Esophagus muscularis mucosa (tissue), 4 donors: ENCODE measurements around the gene MAP1B. TPM values are rescaled to one million over a fixed set of nuclear protein-coding genes. Genes with fewer than 3 reads are reported as not detected.

ENCODE experiments used
- DNase-seq: peaks from one replicate; pipeline ENCODE4 v3.0.0-alpha.2; 2017; ENCODE audit errors: extremely low spot score
- H3K27ac ChIP-seq, 4 donors: fragments of 200-600 bp; sonication (generic); replicated peaks in 1 of 4; 1 replicate in 3 of 4; 2 replicates in 1 of 4; pipeline ENCODE4 v1.5.1; 2016 to 2019; ENCODE audit warnings: mild to moderate bottlenecking in 1 of 4
- H3K27me3 ChIP-seq, 4 donors: fragments of 200-600 bp; sonication (generic); one replicate each; pipeline versions ENCODE4 v1.5.1 to v1.6.0; 2016 to 2019
- H3K36me3 ChIP-seq, 4 donors: fragments of 200-600 bp; sonication (generic); one replicate each; pipeline ENCODE4 v1.5.1; 2016 to 2019
- H3K4me1 ChIP-seq, 4 donors: fragments of 200-600 bp; sonication (generic); one replicate each; pipeline ENCODE4 v1.5.1; 2016 to 2019
- H3K4me3 ChIP-seq, 4 donors: fragments of 200-600 bp; sonication (generic); 1 replicate in 2 of 4; 2 replicates in 2 of 4; pipeline ENCODE4 v1.5.1; 2016 to 2019; ENCODE audit warnings: mild to moderate bottlenecking in 4 of 4, moderate library complexity in 1 of 4
- H3K9me3 ChIP-seq, 4 donors: fragments of 200-600 bp; sonication (generic); 1 replicate in 3 of 4; 2 replicates in 1 of 4; pipeline ENCODE4 v1.5.1; 2016 to 2019
- EP300 ChIP-seq: sonication (generic); formaldehyde crosslinking; IDR thresholded peaks from one replicate; pipeline ENCODE4 v1.6.1; 2017; ENCODE audit warnings: antibody characterized with exemption
- POLR2A ChIP-seq: fragments of 450-650 bp; IDR thresholded peaks from one replicate; pipeline ENCODE4 v1.6.1; 2017; ENCODE audit warnings: antibody characterized with exemption, moderate library complexity, mild to moderate bottlenecking, low read depth
- POLR2AphosphoS5 ChIP-seq, 2 donors: sonication (generic); formaldehyde crosslinking; IDR thresholded peaks; one replicate each; pipeline ENCODE4 v1.6.1; 2017; ENCODE audit warnings: antibody characterized with exemption in 2 of 2
- WGBS: methylation state at CpG from one replicate; pipeline ENCODE4 v1.1.5; 2018; 5-methylcytosine and 5-hydroxymethylcytosine counted together
- intact Hi-C: fragments of 100-400 bp; cut with DNase I; formaldehyde crosslinking; loops from one replicate; pipeline ENCODE4 v1.15.1; 2023
- total RNA-seq, 4 donors: library from RNA; depleted of rRNA; stranded (reverse); fragments of >200 nt; gene quantifications; one replicate each; pipeline versions ENCODE4 v1.1.0 to v1.2.1, GENCODE V29; 2016
- TF ChIP-seq, protein P1 (sequence below), 3 experiments: fragments of 200-600 bp in 2 of 3; fragments of 450-650 bp in 1 of 3; sonication (generic) in 2 of 3; IDR thresholded peaks; one replicate each; pipeline ENCODE4 v1.5.1; 2017 to 2019; ENCODE audit warnings: antibody characterized with exemption in 3 of 3, mild to moderate bottlenecking in 2 of 3, moderate library complexity in 1 of 3

The MAP1B gene
- 1,000 to 10,000 TPM in 2 of 4 donors, 100 to 1,000 TPM in 2; 755 to 1,378 (median 1,096) TPM for total RNA-seq

DNA sequence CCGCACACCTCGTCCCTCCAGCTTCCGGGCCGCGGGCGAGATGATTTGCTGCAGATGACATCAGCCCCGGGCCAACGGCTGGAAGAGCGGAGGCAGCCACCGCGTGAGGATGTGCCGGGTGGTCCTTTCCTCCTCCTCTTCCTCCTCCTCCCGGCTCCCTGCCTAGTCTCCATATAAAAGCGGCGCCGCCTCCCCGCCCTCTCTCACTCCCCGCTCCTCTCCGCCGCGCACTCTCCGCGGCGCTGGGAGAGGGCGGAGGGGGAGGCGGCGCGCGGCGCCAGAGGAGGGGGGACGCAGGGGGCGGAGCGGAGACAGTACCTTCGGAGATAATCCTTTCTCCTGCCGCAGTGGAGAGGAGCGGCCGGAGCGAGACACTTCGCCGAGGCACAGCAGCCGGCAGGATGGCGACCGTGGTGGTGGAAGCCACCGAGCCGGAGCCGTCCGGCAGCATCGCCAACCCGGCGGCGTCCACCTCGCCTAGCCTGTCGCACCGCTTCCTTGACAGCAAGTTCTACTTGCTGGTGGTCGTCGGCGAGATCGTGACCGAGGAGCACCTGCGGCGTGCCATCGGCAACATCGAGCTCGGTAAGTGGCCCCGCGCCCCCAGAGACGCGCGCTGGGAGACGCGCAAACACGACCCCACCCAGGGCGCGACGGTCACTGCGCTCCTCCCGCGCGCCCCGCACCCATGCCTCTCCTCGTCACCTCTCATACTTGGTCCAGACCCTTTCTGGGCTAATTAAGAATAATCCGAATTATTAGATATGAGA lies at the start of gene MAP1B:
Gene MAP1B, plus strand, starts transcription at position 345 of the 770 bp plus-strand sequence. Its CDS starts 57 bp downstream, at position 402.
- Histone ChIP-seq H3K9me3 (no peaks in the 10 kb centered on the region), H3K4me1 (peaks cover 7 to 47% (median 39%) of the 10 kb centered on the region in 4 donors), H3K27ac (peak within 1 kb of the TSS; percentile 90 to 93 (median 91)), H3K36me3 (no peaks in the 10 kb centered on the region), H3K4me3 (peak within 1 kb of the TSS; percentile 89 to 90 (median 90)), H3K27me3 (peaks cover 0 to 3% (median 0%) of the 10 kb centered on the region in 4 donors)
- intact Hi-C loops: loop anchor here (2.0 to 5.0 kb wide), 3 partner anchors 175 to 325 kb away; no protein-coding TSS in a partner anchor
- no peak for DNase-seq
- WGBS: 2% methylated on average over 35 of the region's 82 CpGs
- peak; percentile 55 to 87 for TF ChIP-seq POLR2AphosphoS5 (IDR thresholded peaks at IDR 0.05)
- TF ChIP-seq, protein P1, sequence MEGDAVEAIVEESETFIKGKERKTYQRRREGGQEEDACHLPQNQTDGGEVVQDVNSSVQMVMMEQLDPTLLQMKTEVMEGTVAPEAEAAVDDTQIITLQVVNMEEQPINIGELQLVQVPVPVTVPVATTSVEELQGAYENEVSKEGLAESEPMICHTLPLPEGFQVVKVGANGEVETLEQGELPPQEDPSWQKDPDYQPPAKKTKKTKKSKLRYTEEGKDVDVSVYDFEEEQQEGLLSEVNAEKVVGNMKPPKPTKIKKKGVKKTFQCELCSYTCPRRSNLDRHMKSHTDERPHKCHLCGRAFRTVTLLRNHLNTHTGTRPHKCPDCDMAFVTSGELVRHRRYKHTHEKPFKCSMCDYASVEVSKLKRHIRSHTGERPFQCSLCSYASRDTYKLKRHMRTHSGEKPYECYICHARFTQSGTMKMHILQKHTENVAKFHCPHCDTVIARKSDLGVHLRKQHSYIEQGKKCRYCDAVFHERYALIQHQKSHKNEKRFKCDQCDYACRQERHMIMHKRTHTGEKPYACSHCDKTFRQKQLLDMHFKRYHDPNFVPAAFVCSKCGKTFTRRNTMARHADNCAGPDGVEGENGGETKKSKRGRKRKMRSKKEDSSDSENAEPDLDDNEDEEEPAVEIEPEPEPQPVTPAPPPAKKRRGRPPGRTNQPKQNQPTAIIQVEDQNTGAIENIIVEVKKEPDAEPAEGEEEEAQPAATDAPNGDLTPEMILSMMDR (IDR thresholded peaks at IDR 0.05): no peak

GRCh38 chr5:72057816-72058215 lies 49.5 kb upstream of the MAP1B start:
- intact Hi-C loops: no loop called here
- H3K27ac ChIP-seq: no peak overlapping the region
- H3K27me3 ChIP-seq: no peaks in the 10 kb centered on the region

DNA sequence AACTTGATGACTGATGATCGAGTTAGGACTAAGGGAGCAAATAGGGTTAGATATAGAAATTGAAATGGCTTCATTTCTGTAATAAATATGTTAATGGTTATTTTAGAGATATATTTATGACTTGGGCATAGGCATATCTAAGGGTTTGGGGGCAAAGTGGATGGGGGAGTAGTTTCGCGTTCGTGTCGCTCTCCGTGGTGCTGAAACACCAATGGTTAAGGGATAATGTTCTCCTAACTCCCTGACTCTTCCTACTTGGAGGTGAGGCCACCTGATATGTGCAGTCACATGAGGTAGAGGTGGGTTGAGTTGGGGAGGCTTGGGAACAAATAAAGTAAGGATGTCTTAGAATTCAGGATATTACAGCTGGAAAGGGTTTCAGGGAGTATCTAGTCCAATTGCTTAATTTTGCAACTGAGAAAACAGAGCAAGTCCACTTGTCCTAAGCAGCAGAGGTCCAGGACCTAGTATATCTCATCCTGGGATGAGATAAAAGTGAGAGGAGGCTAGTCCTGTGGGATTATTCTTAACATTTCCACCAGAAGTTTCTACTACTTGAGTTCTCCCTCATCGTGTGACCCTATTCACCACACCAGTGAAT lies 44.0 kb upstream of the MAP1B start:
- H3K27me3 ChIP-seq: no peaks in the 10 kb centered on the region
- intact Hi-C loops: no loop called here

More at GRCh38 chr5:72057816-72058215, 49.5 kb upstream of the MAP1B start:
- no peak for DNase-seq
- no peaks in the 10 kb centered on the region for H3K9me3 ChIP-seq
- WGBS: 96% methylated on average over 2 of the region's 2 CpGs
- no peaks in the 10 kb centered on the region for H3K4me1 ChIP-seq
- no peaks in the 10 kb centered on the region for H3K36me3 ChIP-seq
- H3K4me3 ChIP-seq: no peak overlapping the region
- TF ChIP-seq POLR2AphosphoS5 (IDR thresholded peaks at IDR 0.05) (no peak), POLR2A (no peak), EP300 (no peak)
- TF ChIP-seq, protein P1 (IDR thresholded peaks at IDR 0.05): no peak

DNA sequence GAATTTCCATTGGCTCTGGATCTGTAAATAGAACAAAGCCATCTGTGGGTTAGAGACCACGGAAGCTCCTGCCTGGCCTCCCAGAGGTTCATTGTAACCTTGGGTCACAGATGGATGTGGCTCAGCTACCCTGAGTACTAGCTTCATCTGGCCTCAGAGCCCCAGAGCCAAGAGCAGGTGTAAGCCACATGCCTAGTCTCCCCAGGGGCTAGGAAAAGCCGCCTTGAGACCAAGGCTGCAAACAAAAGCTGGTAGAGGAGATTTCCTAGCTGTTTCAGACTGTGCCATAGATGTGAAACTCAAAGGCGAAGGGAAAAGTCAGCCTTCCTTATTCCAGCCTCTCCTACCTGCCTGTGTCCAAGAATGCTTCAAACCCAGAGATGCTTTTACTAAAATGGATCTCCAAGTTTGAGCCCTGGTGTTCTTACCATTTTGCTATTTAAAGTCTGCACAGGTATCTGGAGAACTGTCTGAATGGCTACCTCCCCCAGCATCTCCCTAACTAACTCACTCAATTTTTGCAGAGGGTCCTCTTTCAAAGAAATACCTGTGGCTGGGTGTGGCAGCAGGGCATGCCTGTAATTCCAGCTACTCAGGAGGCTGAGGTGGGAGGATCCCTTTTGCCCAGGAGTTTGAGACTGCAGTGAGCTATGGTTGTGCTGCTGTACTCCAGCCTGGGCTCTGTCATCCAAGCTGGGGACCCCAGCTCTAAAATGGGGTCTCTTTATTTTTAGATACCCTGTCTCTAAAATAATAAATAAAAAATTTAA lies 42.3 kb upstream of the MAP1B start:
- H3K4me3 ChIP-seq: no peak overlapping the region
- TF ChIP-seq, protein P1 (IDR thresholded peaks at IDR 0.05): no peak
- TF ChIP-seq POLR2AphosphoS5 (IDR thresholded peaks at IDR 0.05): no peak
- no peak for TF ChIP-seq POLR2A
- TF ChIP-seq EP300: no peak
- H3K27ac ChIP-seq: no peak overlapping the region
- 77% methylated on average over 3 of the region's 3 CpGs for WGBS
- H3K36me3 ChIP-seq: no peaks in the 10 kb centered on the region
- H3K9me3 ChIP-seq: no peaks in the 10 kb centered on the region
- no peaks in the 10 kb centered on the region for H3K4me1 ChIP-seq
- no peak for DNase-seq
- no peaks in the 10 kb centered on the region for H3K27me3 ChIP-seq
- intact Hi-C loops: no loop called here

More for the DNA sequence above, 44.0 kb upstream of the MAP1B start:
- no peaks in the 10 kb centered on the region for H3K9me3 ChIP-seq
- H3K4me3 ChIP-seq: no peak overlapping the region
- H3K27ac ChIP-seq: no peak overlapping the region
- 41% methylated on average over 7 of the region's 7 CpGs for WGBS
- TF ChIP-seq EP300: no peak
- DNase-seq: no peak
- H3K36me3 ChIP-seq: no peaks in the 10 kb centered on the region
- H3K4me1 ChIP-seq: no peaks in the 10 kb centered on the region

DNA sequence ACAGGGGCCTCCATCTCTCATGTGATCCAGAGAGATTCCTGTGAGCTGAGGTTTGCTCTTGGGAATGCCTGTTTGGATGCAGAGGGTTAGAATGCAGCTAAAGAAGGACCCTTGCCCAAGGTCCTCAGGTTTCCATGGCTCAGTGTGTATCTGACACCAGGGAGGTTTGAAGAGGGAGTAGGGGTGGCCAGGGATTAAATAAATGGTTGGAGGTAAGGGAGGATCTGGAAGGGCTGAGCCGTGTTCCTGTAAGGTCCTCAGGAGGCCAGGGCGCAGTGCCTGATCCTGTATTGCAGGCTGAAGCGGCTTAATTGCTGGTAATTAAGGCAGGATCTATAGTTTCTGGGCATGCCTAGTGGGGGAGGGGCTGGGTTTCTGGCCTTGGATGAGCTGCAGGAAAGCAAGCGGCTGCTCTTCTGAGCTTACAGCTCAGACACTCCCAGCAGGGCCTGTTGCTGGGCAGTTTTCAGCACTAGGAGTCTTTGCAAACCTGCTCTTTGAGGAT lies 41.5 kb upstream of the MAP1B start:
- H3K4me3 ChIP-seq: no peak overlapping the region
- no peaks in the 10 kb centered on the region for H3K9me3 ChIP-seq
- H3K4me1 ChIP-seq: no peaks in the 10 kb centered on the region
- 64% methylated on average over 4 of the region's 4 CpGs for WGBS
- TF ChIP-seq, protein P1 (IDR thresholded peaks at IDR 0.05): no peak
- intact Hi-C loops: no loop called here
- H3K36me3 ChIP-seq: no peaks in the 10 kb centered on the region
- H3K27me3 ChIP-seq: no peaks in the 10 kb centered on the region
- no peak for DNase-seq
- H3K27ac ChIP-seq: no peak overlapping the region
